Activated CD4-positive, alpha-beta T cell treated with anti-CD3 and anti-CD28 coated beads, Interleukin-2, amount 50 U/mL, for 48 hours (primary cell): Measurements from ENCODE around the gene MED27.
"Not testable (repeated sequence)": the region's sequence is repeated elsewhere in the genome, so short reads cannot be mapped to it uniquely, and the experiment has no call there.

Source experiments
- DNase-seq, 2 experiments: peaks; one replicate each; pipeline ENCODE4 v3.0.0-alpha.2; 2020

Gene MED27

GRCh38 chr9:131961496-131961880, 118.2 kb downstream of the MED27 start:
- no peak for DNase-seq

DNA sequence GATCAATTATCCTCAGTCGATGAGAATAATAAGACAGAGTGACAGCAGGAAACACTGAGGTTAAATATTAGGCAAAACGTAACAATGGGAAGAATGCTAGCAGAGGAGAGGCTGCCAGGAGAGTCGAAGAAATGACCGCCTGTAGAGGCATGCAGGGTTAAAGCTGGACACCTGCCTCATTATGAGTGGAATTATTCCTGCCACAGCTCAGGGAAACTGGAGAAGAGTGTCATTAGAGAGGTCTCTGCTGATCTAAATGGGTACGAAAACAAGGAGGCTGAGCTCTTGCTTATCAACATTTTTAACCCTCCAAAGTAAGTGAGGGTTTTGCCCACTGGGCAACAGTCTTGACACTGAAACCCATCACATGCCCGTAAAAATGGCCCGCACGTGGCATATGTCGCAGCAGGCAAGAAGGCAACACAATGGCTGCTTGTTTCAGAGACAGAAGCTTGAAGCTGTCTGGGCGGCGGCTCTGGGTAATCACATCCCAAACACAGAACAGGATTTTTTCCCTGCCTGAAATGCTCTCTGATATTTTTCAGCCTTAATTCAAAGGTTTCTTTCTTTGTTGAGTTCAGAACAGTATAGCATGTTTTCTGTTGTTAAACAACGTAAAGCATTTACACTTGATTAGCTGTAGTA, 118.7 kb downstream of the MED27 start:
- DNase-seq = no peak

- DNase-seq = no peak
Observed at GRCh38 chr9:131960311-131960710, 119.4 kb downstream of the MED27 start.

GRCh38 chr9:131959887-131960286, 119.8 kb downstream of the MED27 start:
- no peak for DNase-seq

- DNase-seq = no peak
Observed at GRCh38 chr9:131959056-131959455, 120.6 kb downstream of the MED27 start.

DNA sequence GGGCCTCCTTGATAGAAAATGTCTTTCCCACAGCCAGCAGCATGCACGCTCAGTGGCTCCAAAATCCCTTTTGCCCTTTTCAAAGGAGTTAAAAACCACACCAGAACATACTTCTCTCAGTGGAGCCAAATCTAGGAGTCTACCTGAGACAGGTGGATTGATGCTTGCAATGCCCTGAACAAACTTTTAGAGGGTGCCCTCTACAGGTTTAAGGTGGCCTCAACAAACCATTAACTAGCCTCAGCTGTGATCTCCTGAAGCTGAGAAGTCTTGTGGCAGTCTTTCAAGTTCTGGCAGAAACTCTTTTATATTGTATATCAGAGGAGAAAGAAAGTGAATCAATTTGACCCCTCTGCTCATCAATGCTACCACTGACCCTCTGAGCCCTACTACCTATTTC, 125.4 kb downstream of the MED27 start:
- no peak for DNase-seq

DNA sequence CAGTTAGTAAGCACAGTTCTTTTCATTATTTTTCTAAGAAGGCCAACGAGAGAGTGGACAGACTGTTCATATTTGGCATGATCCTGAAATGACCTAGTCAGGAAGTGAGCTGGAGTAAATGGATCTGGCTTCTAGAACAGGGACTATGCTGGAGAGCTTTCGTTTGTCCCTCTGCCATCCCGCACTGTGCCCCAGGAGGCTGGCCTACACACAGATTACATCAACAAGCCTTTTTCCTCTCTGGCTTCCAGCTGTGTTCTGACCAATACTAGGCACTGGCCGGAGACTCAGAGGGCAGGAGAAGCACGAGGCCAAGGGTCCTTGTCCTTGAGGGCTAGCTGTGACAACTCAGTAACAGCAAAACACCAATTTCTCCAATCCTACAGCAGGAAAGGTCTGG, 127.8 kb downstream of the MED27 start:
- DNase-seq = no peak

GRCh38 chr9:131951155-131951554, 128.5 kb downstream of the MED27 start:
- DNase-seq = no peak

DNA sequence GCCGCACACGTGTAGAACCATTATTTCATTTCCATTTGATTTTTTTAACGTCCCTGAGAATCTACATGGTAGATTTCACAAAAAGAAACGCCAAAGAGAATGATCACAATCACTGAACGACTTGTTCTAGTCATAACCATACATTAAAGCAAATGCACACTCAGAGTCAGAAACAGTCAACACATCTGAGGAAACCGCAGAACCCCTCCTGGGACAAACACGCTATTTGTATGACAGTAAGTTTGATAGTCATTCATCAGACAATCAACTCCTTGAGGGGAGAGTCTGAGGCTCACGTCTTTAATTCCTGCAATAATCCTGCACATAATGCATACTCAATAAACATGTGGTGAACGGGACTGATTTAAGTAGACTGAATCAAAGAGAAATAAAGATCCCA, 129.2 kb downstream of the MED27 start:
- DNase-seq = peak in 1 of 2 experiments; percentile 4

DNA sequence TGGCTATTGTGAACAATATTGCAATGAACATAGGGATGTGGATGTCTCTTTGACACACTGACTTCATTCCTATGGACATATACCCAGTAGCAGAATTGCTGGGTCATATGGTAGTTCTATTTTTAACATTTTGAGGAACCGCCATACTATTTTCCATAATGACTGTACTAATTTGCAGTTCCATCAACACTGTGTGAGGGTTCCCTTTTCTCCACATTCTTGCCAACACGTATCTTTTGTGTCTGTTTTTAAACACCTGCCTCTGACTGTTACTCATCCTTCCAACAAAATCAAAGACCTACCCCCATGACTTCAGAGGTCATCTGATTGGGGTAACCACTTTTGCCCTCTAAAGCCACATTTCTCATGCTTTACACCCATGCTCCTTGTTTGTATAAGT, 133.5 kb downstream of the MED27 start:
- DNase-seq = no peak

- DNase-seq = no peak
Observed at GRCh38 chr9:131943351-131943841, 136.3 kb downstream of the MED27 start.

DNA sequence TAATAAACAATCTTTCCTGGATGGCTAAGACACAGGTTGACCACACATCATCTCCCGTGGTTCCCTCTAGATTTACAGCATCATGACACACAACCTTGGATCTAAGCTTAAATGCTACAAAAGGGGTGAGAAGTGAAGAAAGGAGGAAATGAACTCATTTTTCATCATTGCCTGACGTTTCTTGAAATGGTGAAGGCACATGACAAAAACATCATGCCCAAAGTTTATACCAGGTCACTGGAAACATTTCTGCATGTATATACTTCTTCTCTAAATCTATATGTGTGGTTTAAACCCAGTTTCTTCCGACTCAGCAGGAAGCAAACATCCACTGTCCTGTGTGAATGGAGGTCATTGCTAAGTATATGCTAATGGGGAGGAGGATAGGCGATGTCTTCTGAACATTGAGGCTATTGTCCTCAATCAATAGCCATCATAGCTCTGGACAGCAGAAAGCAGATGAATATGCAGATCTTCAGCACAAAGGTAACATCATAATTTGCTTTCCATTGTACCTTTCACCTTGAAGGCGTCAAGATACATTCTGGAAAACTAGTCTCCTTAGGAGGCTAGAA, 137.4 kb downstream of the MED27 start:
- no peak for DNase-seq

DNA sequence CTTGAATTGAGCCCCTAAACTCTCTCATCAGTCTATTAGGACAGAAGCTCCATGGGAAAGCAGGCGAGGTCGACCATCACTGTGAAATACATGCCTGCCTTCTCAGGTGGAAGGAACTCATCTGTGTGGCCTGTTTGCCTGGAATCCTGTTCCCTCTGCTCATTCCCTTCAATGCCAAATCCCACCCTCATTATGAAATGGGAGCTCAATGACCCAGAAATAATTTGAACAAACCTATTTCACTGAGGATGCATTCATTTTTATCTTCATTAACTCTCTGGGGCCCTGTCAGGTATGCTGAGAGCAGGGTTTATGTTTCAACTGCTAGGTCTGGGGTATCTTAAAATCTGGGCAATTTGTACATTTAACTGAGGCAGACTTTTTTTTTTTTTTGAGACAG, 142.2 kb downstream of the MED27 start:
- DNase-seq = no peak

GRCh38 chr9:131936929-131937328, 142.7 kb downstream of the MED27 start:
- no peak for DNase-seq

GRCh38 chr9:131934673-131935072, 145.0 kb downstream of the MED27 start:
- DNase-seq = no peak

GRCh38 chr9:131927091-131927490, 152.6 kb downstream of the MED27 start:
- no peak for DNase-seq

DNA sequence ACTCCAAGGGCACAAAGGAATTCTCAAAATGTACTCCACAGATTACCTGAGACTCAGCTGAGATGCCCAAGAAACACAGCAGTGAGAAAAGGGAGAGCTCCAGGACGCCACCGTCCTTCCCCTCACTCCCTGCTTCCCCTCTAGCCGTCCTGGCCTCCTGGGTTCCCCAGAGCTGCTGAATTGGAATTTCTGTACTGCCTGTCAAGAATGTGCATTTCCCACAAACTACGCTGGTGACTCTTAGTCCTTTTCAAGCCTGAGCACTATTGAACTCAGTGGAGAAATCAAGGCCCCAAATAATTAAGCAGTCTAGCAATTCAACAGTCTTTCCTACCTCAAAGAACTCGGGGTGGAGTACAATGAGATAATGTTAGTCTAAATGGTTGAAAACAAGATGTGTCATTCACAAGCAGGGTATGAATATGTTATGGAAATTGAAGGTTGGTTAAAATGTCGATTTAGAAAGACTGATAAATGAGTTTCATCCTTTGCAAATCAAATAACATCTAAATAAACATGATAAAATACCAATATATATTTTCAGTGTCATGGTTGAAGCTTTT, 153.2 kb downstream of the MED27 start:
- DNase-seq = no peak

DNA sequence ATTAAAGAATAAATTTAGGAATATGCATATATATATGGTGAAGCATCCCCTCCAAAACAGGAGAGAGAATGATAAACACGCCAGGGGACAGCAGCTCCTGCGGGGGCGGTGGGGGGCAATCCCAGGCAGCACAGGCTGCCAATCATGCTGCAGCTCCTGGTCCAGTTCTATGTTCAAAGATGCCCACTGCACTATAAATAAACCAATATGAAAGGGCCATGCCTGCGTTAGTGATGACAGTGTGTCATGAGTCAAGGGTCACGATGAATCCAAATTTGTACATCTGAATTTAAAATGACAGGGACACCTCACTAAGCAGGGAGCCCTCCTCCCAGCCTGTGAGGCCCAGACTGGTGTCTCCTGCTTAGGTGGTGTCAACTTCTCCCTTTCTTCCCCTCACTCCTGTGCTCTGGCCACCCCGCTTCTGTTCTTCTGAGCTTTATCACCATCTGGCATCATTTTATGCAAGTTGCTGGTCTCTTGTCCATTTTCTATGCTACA, 153.9 kb downstream of the MED27 start:
- no peak for DNase-seq

GRCh38 chr9:131923766-131924165, 155.9 kb downstream of the MED27 start:
- DNase-seq = no peak

GRCh38 chr9:131923132-131923671, 156.5 kb downstream of the MED27 start:
- DNase-seq = no peak

GRCh38 chr9:131921635-131922034, 158.0 kb downstream of the MED27 start:
- not testable (repeated sequence) for DNase-seq

DNA sequence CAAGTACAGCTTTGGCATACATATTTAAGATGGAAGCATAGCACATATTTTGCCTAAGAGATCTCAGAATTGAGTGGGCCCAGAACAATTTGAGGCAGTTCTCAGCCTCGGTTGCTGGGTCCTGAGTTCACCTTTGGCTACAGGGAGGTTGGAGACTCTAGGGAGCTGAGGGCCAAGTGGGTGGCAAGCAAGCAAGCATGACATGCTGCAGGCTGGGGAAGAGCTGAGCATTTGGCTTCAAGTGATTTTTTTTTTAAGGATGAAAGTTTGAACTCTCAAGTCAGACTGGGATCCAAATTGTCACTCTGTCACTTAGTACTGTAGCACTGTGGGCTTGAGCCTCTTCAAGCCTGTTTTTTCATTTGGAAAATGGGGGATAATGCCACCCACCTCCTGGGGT, 160.5 kb downstream of the MED27 start:
- no peak for DNase-seq

DNA sequence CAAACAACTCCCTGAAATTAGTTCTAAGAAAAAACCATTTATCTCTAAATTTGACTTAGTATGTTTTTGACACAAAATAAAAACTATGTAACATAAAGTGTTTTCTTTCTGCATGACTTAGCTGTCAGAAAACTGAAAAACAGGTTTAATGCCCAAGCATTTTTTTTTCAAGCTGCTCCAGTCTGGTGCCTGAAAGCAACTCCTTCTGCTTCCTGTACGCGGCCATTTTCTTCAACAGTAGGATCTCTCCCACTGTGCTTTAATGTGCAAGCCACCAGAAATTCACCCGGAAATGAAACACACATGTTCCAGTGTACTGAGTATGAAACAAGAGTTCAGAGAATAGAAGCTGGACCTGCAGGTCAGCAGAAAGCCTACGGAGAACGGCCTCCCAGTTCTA, 161.2 kb downstream of the MED27 start:
- no peak for DNase-seq

GRCh38 chr9:131917009-131917408, 162.7 kb downstream of the MED27 start:
- no peak for DNase-seq
